PC-9 (cell line): ENCODE results near the gene RAC3.

ENCODE experiments used
- EZH2 ChIP-seq: fragments of 200-600 bp; sonication (generic); IDR thresholded peaks from 2 replicates; pipeline ENCODE4 v1.8.0; 2017; ENCODE audit warnings: antibody characterized with exemption, low read depth
- TF ChIP-seq, protein P1 (sequence below): fragments of 200-600 bp; sonication (generic); conservative IDR thresholded peaks from 2 replicates; pipeline ENCODE4 v1.6.1; 2017; ENCODE audit warnings: mixed run types, antibody characterized with exemption, mild to moderate bottlenecking, moderate library complexity

DNA sequence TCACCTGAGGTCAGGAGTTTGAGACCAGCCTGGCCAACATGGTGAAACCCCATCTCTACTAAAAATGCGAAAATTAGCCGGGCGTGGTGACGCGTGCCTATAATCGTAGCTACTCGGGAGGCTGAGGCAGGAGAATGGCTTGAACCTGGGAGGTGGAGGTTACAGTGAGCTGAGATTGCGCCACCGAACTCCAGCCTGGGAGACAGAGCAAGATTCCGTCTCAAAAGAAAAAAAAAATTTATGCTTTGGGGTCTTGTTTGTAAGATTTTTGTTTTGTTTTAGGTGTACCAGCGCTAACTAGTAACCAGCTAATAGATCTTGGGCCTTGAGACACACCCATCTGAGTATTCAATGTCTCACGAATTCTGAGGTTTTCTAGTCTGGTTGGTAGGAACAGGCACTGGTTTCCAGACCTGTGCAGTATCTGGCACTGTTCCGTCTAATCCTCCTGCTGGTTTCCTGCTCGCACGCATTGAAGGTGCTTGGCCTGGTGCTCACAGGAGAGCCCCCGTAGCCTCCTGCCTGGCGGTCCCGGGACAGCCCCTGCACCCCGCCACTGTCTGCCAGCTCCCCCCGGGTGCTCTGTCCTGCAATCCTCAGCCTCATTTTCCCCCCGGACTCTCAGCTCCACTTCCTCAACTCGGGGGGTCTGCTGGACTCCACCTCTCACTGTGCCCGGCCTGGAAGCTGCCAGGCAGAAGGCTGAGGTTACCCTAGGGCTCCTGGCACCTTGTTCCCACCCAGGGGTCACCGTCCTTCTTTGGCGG is 44.7 kb downstream of the RAC3 start:
- TF ChIP-seq, protein P1, sequence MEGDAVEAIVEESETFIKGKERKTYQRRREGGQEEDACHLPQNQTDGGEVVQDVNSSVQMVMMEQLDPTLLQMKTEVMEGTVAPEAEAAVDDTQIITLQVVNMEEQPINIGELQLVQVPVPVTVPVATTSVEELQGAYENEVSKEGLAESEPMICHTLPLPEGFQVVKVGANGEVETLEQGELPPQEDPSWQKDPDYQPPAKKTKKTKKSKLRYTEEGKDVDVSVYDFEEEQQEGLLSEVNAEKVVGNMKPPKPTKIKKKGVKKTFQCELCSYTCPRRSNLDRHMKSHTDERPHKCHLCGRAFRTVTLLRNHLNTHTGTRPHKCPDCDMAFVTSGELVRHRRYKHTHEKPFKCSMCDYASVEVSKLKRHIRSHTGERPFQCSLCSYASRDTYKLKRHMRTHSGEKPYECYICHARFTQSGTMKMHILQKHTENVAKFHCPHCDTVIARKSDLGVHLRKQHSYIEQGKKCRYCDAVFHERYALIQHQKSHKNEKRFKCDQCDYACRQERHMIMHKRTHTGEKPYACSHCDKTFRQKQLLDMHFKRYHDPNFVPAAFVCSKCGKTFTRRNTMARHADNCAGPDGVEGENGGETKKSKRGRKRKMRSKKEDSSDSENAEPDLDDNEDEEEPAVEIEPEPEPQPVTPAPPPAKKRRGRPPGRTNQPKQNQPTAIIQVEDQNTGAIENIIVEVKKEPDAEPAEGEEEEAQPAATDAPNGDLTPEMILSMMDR, result no peak
- no peak for TF ChIP-seq EZH2
